OCI-LY1 (cell line): ENCODE results near the gene BACE2.

Source experiments
- EZH2 ChIP-seq: fragments of 200-600 bp; sonication (generic), shearing (Covaris generic); IDR thresholded peaks from 2 replicates; pipeline ENCODE4 v1.8.0; 2017; ENCODE audit warnings: borderline replicate concordance, mixed run types, mild to moderate bottlenecking, antibody characterized with exemption, low read length, moderate library complexity, mixed read lengths
- TF ChIP-seq, protein P1 (sequence below): fragments of 200-600 bp; sonication (generic), shearing (Covaris generic); IDR thresholded peaks from 2 replicates; pipeline ENCODE4 v1.5.1; 2017; ENCODE audit warnings: mild to moderate bottlenecking, antibody characterized with exemption, low read length, moderate library complexity, mixed read lengths

GRCh38 chr21:41328660-41329607 lies 161.0 kb downstream of the BACE2 start:
- no peak for TF ChIP-seq EZH2
- TF ChIP-seq, protein P1, sequence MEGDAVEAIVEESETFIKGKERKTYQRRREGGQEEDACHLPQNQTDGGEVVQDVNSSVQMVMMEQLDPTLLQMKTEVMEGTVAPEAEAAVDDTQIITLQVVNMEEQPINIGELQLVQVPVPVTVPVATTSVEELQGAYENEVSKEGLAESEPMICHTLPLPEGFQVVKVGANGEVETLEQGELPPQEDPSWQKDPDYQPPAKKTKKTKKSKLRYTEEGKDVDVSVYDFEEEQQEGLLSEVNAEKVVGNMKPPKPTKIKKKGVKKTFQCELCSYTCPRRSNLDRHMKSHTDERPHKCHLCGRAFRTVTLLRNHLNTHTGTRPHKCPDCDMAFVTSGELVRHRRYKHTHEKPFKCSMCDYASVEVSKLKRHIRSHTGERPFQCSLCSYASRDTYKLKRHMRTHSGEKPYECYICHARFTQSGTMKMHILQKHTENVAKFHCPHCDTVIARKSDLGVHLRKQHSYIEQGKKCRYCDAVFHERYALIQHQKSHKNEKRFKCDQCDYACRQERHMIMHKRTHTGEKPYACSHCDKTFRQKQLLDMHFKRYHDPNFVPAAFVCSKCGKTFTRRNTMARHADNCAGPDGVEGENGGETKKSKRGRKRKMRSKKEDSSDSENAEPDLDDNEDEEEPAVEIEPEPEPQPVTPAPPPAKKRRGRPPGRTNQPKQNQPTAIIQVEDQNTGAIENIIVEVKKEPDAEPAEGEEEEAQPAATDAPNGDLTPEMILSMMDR = no peak
